GM18907 (cell line): ENCODE measurements around the gene PHACTR1.

Source experiments
- ATAC-seq: cut with Tn5 transposase; IDR thresholded peaks from one replicate; pipeline ENCODE4 v1.9.1; 2021; ENCODE audit warnings: mild to moderate bottlenecking, moderate library complexity; ENCODE audit not compliant: unreplicated experiment

The PHACTR1 gene

DNA sequence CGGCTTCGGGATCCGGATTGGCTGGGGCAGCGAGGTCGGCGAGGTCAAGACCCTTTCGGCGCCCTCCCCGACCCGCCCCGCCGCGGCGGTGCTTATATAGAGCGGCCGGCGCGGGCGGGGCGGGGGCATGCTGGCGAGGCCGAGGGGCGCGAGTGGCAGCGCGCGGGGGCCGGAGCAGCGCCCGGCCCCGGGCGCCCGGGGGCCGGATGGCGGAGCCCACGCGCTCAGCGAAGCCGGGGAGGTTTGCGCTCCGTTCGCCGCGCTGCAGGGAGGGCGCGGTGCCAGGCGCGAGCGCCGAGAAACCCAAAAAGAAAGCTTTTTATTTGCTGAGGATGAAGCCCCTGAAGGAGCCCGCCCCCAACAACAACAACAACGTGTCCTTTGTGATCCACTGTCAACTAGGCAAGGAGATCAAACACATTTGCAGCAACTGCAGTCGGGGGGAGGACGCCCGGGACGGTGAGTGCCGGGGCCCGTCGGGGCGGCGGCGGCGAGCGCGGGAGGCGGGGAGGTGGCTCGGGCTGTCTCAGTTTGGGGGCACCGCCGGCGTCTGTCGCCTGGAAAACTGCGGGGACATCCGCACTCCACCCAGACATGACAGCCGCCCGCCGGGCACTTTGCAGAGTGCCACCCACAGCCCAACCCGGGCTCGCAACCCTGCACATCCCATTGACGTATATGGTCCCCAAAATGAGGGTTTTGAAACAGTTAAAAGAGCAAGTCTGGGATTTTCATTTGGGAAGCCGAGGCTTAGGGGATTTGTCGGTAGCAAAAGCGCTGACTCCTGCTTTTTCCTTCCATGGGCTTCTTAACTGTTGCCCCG, 297.3 kb downstream of the PHACTR1 start:
- ATAC-seq = no peak

DNA sequence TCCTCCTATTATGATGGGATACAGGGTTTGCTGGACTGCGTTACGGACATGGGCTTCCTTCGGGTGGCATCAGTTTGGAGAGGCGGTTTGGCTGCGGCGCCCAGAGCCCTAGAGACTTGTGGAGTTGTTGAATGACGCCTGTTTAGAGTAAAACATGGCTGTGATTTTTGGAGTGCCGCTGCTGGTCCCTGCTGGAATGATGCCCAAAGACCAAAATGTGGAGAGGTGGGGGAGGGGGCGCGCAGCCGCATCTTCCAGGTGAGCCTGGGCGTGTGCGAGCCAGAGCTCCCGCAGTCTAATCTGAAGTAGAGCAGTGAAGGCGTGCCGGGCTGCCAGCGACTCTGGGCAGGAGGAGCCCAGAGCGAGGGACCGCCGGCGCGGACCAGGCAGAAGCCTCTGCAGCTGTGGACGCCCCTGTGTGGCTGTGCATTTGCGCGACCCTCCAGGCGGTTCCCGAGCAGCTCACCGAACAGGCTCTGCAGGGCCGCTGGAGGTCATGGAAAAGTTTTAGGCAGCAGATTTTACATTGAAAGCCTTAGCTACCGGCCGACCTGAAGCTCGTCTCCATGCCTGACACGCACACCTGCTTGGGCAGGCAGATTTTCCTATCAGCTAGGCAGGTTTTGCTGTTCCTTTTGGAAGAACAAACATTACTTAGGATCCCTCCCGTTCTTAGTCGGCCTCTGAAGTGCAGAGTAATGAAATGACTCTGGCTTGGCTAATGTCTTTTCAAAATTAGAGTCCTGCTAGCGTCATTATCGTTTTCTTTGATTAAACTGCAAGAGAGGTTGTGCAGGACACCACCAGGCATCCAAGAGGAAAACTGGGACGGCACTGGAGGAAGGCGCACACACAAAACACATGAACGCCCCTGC, 298.2 kb downstream of the PHACTR1 start:
- ATAC-seq = no peak

- ATAC-seq = no peak
Observed at GRCh38 chr6:13015379-13015681, 298.8 kb downstream of the PHACTR1 start.

GRCh38 chr6:13024616-13025015, 308.0 kb downstream of the PHACTR1 start:
- no peak for ATAC-seq

DNA sequence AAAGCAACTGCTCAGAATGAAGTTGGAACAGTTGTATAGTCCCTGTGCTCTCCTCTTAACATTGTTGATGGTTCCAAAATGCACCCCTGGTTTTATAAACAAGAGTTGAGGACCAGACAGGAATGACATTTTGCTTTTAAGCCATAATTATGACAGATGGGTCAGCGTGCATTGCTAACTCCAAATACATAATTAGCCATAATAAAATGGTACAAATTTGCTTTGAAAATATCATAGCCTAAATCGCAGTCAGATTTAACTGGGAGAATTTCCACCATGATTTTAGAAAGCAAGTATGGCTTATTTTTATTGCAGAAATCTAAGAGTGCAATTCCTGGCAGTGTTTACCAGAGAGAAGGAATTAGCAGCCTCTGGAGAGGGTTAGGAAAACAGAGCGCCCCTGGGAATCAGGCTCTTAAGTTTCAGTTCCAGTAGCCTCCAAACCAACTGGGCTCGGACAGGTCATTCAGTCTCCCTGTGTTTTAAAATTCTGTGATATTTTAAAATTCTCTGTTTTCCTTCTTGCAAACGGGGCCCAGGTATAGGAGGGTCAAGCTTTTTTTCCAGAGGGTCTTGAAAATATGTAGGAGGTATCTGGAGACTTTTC, 309.4 kb downstream of the PHACTR1 start:
- no peak for ATAC-seq

- ATAC-seq = no peak
Observed at GRCh38 chr6:13026557-13026956, 310.0 kb downstream of the PHACTR1 start.

- ATAC-seq = no peak
Observed at GRCh38 chr6:13027207-13027606, 310.6 kb downstream of the PHACTR1 start.

- ATAC-seq = no peak
Observed at GRCh38 chr6:13030396-13030795, 313.8 kb downstream of the PHACTR1 start.

GRCh38 chr6:13032566-13032965, 316.0 kb downstream of the PHACTR1 start:
- no peak for ATAC-seq

GRCh38 chr6:13033145-13033544, 316.6 kb downstream of the PHACTR1 start:
- no peak for ATAC-seq

DNA sequence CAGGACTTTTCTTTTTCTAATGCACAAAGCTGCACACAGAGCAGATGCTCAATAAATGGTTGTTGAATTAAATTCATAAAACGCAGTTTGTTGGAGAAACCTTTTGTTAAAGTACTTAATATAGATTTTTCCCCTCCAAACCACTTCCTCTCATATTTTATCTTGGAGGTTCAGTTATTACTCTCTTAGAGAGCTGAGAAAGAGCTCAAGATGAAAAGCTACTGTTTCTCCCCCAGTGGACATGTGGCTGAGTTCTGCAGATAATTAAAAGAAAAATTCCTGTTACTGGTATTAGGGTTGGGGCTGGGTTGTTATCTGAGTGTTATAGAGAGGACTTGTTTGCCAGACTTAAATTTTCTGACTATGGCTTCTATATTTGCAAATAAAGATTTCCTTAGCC, 317.7 kb downstream of the PHACTR1 start:
- ATAC-seq = no peak

GRCh38 chr6:13035606-13036005, 319.0 kb downstream of the PHACTR1 start:
- ATAC-seq = no peak

GRCh38 chr6:13038315-13038714, 321.7 kb downstream of the PHACTR1 start:
- no peak for ATAC-seq

- no peak for ATAC-seq
Observed at GRCh38 chr6:13038741-13039190, 322.2 kb downstream of the PHACTR1 start.

- no peak for ATAC-seq
Observed at GRCh38 chr6:13044390-13044789, 327.8 kb downstream of the PHACTR1 start.

DNA sequence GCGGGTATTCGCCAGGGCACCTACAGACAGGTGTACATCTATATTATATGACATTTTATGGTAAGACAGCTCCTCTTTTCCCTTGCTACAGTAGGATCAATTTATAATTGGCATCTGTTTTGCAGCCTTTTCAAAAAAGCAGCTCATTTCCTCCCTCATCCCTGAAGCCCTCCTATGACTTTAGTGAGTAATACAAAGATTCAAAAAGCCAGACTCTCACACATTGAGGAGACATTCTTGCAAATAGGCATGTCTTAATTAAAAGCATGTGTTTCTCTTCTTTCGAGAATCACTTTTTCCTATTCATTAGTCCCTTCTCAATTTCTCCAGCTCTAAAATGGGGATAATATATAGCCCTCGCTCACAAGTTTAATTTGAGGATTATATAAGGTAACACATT, 328.3 kb downstream of the PHACTR1 start:
- no peak for ATAC-seq

- no peak for ATAC-seq
Observed at GRCh38 chr6:13045676-13046075, 329.1 kb downstream of the PHACTR1 start.

GRCh38 chr6:13046084-13046483, 329.5 kb downstream of the PHACTR1 start:
- ATAC-seq = no peak

DNA sequence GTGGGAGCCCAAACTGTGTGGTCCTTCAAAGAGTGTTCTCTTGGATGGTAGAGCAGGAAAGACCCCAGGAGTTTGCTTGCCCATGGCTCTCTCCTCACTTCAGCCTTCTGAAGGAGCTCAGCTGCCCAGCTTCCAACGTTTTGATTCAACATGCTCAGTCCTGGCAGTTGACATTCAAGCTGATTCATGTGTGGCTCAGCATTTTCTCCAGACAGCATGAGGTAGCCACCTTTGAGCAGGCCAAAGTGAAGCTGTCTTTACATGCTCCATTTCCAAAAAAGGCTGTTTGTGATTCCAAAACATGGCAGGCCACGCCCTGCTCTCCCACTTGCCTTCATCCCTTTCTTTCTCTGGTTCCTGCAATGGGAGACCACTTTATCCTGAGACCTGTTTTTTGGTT, 331.5 kb downstream of the PHACTR1 start:
- ATAC-seq = no peak

- no peak for ATAC-seq
Observed at GRCh38 chr6:13049666-13050254, 333.2 kb downstream of the PHACTR1 start.

- no peak for ATAC-seq
Observed at GRCh38 chr6:13053006-13053461, 336.5 kb downstream of the PHACTR1 start.
